Effector memory CD8-positive, alpha-beta T cell (primary cell): ENCODE data around the gene TM4SF1.

Experiments
- ATAC-seq: fragments of 150-1000 bp; cut with Tn5 transposase; replicated peaks from 2 replicates; pipeline ENCODE4 v1.10.0; 2021; ENCODE audit warnings: mild to moderate bottlenecking, moderate library complexity
- DNase-seq, 3 experiments: peaks; one replicate each; pipeline ENCODE4 v3.0.0; 2021
- H3K27ac Mint-ChIP-seq, 2 donors: one replicate each; pipeline ENCODE4 v1.8.0; 2022; ENCODE audit warnings: mild to moderate bottlenecking in 2 of 2, mixed read lengths in 2 of 2, moderate library complexity in 2 of 2
- H3K27me3 Mint-ChIP-seq, 2 donors: one replicate each; pipeline ENCODE4 v1.8.0; 2022; ENCODE audit warnings: mixed read lengths in 2 of 2
- H3K36me3 Mint-ChIP-seq: one replicate; pipeline ENCODE4 v1.8.0; 2022; ENCODE audit warnings: mild to moderate bottlenecking, moderate library complexity, mixed read lengths; ENCODE audit not compliant: insufficient read depth
- H3K4me1 Mint-ChIP-seq, 2 donors: one replicate each; pipeline ENCODE4 v1.8.0; 2022; ENCODE audit warnings: low read depth in 2 of 2, mixed read lengths in 2 of 2
- H3K4me3 Mint-ChIP-seq, 2 donors: one replicate each; pipeline ENCODE4 v1.8.0; 2022; ENCODE audit warnings: mild to moderate bottlenecking in 2 of 2, mixed read lengths in 2 of 2, moderate library complexity in 2 of 2
- H3K9me3 Mint-ChIP-seq, 2 donors: one replicate each; pipeline ENCODE4 v1.8.0; 2022; ENCODE audit warnings: mixed read lengths in 2 of 2

The TM4SF1 gene

GRCh38 chr3:149403443-149403842, 26.0 kb upstream of the TM4SF1 start:
- no peaks in the 10 kb centered on the region for H3K36me3 Mint-ChIP-seq

GRCh38 chr3:149402481-149402880, 25.0 kb upstream of the TM4SF1 start:
- Mint-ChIP-seq H3K27ac (no peak overlapping the region), H3K27me3 (peaks cover 32 to 48% of the 10 kb centered on the region in 2 donors), H3K4me3 (no peak overlapping the region), H3K9me3 (no peaks in the 10 kb centered on the region), H3K36me3 (no peaks in the 10 kb centered on the region), H3K4me1 (no peaks in the 10 kb centered on the region)
- DNase-seq: no peak
- no peak for ATAC-seq

More at GRCh38 chr3:149403443-149403842, 26.0 kb upstream of the TM4SF1 start:
- ATAC-seq: no peak
- Mint-ChIP-seq H3K4me1 (no peaks in the 10 kb centered on the region), H3K9me3 (no peaks in the 10 kb centered on the region), H3K27me3 (peaks cover 32 to 48% of the 10 kb centered on the region in 2 donors), H3K4me3 (no peak overlapping the region), H3K27ac (no peak overlapping the region)
- no peak for DNase-seq

GRCh38 chr3:149401926-149402310, 24.5 kb upstream of the TM4SF1 start:
- H3K27me3 Mint-ChIP-seq: peaks cover 32 to 48% of the 10 kb centered on the region in 2 donors
- no peak for ATAC-seq
- no peak for DNase-seq
- H3K27ac Mint-ChIP-seq: no peak overlapping the region
- H3K36me3 Mint-ChIP-seq: no peaks in the 10 kb centered on the region
- H3K9me3 Mint-ChIP-seq: no peaks in the 10 kb centered on the region
- H3K4me3 Mint-ChIP-seq: no peak overlapping the region
- H3K4me1 Mint-ChIP-seq: no peaks in the 10 kb centered on the region

DNA sequence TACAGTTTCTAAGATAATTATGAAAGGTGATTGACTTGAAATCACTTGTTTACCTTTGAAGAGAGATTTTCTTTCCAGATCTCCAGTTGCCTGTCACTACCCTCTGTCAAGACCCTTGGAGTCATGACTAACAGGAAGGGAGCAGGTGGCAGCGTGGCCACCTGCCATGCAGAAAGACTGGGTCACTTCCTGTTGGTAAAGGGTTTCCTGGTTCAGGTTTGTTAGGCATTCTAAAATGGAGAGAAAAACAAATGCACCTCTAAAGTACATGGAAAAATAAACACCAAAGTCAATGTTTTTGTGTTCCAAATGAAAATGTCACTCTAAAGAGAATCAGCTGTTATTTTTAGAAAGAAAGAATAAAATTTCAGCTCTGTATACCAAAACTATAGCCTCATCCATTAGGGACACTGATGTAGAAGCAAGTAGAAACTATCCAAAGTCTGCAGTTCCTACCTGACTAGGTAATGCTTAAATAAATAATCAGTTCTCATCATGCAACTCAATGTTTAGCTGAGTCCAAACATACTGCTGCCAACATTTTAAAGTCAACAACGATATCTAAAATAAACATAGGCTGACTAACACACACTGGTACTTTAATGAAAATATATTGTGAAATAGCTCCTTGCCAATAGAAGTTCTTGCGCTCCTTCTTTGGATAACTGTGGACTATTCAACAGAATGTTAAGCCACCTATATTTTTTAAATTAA, 23.9 kb upstream of the TM4SF1 start:
- no peak overlapping the region for H3K4me3 Mint-ChIP-seq
- ATAC-seq: no peak

GRCh38 chr3:149400645-149401044, 23.2 kb upstream of the TM4SF1 start:
- Mint-ChIP-seq H3K9me3 (no peaks in the 10 kb centered on the region), H3K36me3 (no peaks in the 10 kb centered on the region), H3K27me3 (peaks cover 44 to 48% of the 10 kb centered on the region in 2 donors), H3K4me3 (no peak overlapping the region), H3K27ac (no peak overlapping the region), H3K4me1 (no peaks in the 10 kb centered on the region)
- no peak for DNase-seq
- no peak for ATAC-seq

More for the DNA sequence above, 23.9 kb upstream of the TM4SF1 start:
- no peaks in the 10 kb centered on the region for H3K9me3 Mint-ChIP-seq
- no peaks in the 10 kb centered on the region for H3K36me3 Mint-ChIP-seq
- H3K27ac Mint-ChIP-seq: no peak overlapping the region
- H3K27me3 Mint-ChIP-seq: peaks cover 38 to 48% of the 10 kb centered on the region in 2 donors
- DNase-seq: no peak
- no peaks in the 10 kb centered on the region for H3K4me1 Mint-ChIP-seq

GRCh38 chr3:149398296-149398695, 20.8 kb upstream of the TM4SF1 start:
- no peak overlapping the region for H3K27ac Mint-ChIP-seq
- H3K9me3 Mint-ChIP-seq: no peaks in the 10 kb centered on the region
- H3K4me1 Mint-ChIP-seq: no peaks in the 10 kb centered on the region

GRCh38 chr3:149397528-149397927, 20.1 kb upstream of the TM4SF1 start:
- Mint-ChIP-seq H3K36me3 (no peaks in the 10 kb centered on the region), H3K27me3 (peaks cover 23 to 28% of the 10 kb centered on the region in 2 donors), H3K4me3 (no peak overlapping the region), H3K27ac (no peak overlapping the region), H3K4me1 (no peaks in the 10 kb centered on the region), H3K9me3 (no peaks in the 10 kb centered on the region)
- DNase-seq (no peak), ATAC-seq (no peak)

More at GRCh38 chr3:149398296-149398695, 20.8 kb upstream of the TM4SF1 start:
- no peak for ATAC-seq
- DNase-seq: no peak
- H3K36me3 Mint-ChIP-seq: no peaks in the 10 kb centered on the region
- peaks cover 29 to 30% of the 10 kb centered on the region in 2 donors for H3K27me3 Mint-ChIP-seq
- H3K4me3 Mint-ChIP-seq: no peak overlapping the region

DNA sequence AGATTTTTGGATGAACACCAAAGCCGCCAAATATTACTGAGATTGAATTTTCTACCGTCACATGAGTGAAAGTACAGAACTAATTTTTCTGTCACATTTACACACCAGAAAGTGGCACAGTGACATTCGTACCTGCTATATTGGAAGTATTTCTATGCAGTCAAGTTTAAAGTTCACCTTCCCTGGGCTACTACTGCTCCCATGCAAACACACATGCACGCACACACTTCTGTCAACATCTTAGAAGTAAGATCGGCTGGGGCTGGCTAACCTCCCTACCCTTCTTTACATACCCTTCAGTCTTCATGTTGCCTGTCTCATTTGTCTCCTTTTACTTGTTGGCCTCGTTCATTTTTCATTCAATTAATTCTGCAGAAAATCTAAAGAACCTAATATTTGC, 19.0 kb upstream of the TM4SF1 start:
- peaks cover 23 to 31% of the 10 kb centered on the region in 2 donors for H3K27me3 Mint-ChIP-seq
- DNase-seq (no peak), ATAC-seq (no peak)
- no peaks in the 10 kb centered on the region for H3K9me3 Mint-ChIP-seq
- no peaks in the 10 kb centered on the region for H3K4me1 Mint-ChIP-seq
- no peak overlapping the region for H3K4me3 Mint-ChIP-seq
- H3K27ac Mint-ChIP-seq: no peak overlapping the region
- no peaks in the 10 kb centered on the region for H3K36me3 Mint-ChIP-seq

GRCh38 chr3:149395107-149396089, 17.9 kb upstream of the TM4SF1 start:
- no peak overlapping the region for H3K4me3 Mint-ChIP-seq
- no peaks in the 10 kb centered on the region for H3K4me1 Mint-ChIP-seq
- ATAC-seq: no peak
- H3K9me3 Mint-ChIP-seq: no peaks in the 10 kb centered on the region
- no peak for DNase-seq
- no peak overlapping the region for H3K27ac Mint-ChIP-seq
- peaks cover 30 to 39% of the 10 kb centered on the region in 2 donors for H3K27me3 Mint-ChIP-seq
- H3K36me3 Mint-ChIP-seq: no peaks in the 10 kb centered on the region

DNA sequence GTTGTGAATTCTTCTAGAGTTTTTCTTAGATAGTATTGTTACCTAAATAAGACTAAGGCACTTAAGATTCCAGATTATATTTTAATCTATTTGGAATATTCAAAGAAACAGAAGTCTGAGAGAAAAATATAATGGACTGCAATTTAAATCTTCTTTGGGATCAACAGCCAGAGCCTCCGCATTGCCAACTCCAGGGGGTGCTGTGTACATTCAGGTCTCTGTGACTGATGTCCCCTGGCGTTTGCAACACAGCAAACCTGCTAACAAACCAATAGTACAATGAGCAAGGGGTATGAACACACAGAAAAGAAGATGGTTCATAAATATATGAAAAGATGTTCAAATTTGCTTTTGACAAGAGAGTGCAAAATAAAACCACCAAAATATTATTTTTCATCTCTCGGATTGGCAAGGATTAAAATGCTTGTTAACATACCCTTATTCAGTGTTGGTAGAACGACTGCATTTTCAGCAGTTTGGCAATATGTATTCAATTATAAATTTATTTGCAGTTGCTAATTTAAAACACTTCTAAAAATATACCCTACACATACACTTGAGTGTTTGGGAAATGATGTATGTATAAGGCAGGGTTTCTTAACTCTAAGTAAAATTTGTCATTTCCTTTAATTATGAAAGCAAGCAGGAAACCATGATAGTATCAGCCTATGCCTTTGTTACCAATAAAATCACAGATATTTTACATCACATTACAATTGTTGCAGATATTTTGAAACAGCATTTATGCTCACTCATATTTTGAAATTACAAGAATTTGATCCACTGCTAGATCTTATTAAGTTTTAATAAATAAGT, 16.1 kb upstream of the TM4SF1 start:
- Mint-ChIP-seq H3K27me3 (peaks cover 15 to 35% of the 10 kb centered on the region in 2 donors), H3K4me1 (no peaks in the 10 kb centered on the region), H3K4me3 (no peak overlapping the region), H3K36me3 (no peaks in the 10 kb centered on the region), H3K9me3 (no peaks in the 10 kb centered on the region), H3K27ac (no peak overlapping the region)
- ATAC-seq (no peak), DNase-seq (no peak)

DNA sequence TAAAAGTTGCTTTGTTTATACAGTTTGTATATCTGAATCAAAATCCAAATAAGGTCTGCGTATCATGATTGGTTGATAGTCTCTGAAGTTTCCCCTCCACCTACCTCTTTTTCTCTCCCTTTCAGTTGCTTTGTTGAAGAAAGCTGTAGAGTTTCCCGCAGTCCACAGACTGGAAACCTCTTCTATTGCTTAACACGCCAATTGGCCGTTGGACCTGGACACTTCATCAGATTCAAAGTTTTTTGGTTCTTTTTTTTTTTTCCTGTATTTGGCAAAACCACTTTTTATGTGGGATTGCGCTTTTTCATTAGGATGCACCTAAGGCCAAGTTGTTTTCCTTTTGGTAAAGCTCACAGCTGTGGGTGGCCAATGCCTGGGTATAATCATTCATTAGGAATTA, 14.5 kb upstream of the TM4SF1 start:
- Mint-ChIP-seq H3K4me3 (no peak overlapping the region), H3K36me3 (no peaks in the 10 kb centered on the region), H3K27ac (no peak overlapping the region), H3K27me3 (peaks cover 15 to 46% of the 10 kb centered on the region in 2 donors), H3K4me1 (no peaks in the 10 kb centered on the region), H3K9me3 (no peaks in the 10 kb centered on the region)
- DNase-seq (no peak), ATAC-seq (no peak)

DNA sequence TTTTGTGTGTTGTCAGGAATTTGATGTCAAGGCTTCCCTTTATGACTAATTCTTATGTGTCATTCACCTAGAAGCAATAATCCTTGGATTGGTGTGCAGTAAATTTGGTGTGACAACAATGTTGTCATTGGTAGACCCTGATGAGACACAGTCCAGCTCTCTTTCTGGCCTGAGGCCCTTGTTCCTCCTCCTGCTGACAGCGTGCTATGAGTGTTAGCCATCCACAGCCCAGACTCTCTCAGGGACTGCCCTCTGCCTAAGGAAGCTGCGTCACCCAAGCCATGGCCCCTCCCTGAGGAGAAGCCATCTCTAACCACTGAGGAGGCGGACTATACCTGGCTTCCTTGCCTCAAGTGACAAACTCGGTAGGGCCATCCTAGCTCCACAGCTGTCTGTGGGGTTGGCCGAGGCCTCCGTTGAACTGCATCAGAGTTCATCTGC, 13.3 kb upstream of the TM4SF1 start:
- H3K9me3 Mint-ChIP-seq: no peaks in the 10 kb centered on the region
- no peaks in the 10 kb centered on the region for H3K36me3 Mint-ChIP-seq
- DNase-seq (no peak), ATAC-seq (no peak)
- H3K27me3 Mint-ChIP-seq: peaks cover 15 to 34% of the 10 kb centered on the region in 2 donors
- H3K27ac Mint-ChIP-seq: no peak overlapping the region
- H3K4me1 Mint-ChIP-seq: no peaks in the 10 kb centered on the region
- H3K4me3 Mint-ChIP-seq: no peak overlapping the region

- Mint-ChIP-seq H3K4me1 (no peaks in the 10 kb centered on the region), H3K27me3 (peaks cover 15 to 33% of the 10 kb centered on the region in 2 donors), H3K36me3 (no peaks in the 10 kb centered on the region), H3K27ac (no peak overlapping the region), H3K4me3 (no peak overlapping the region), H3K9me3 (no peaks in the 10 kb centered on the region)
- no peak for ATAC-seq
- no peak for DNase-seq
Measured at GRCh38 chr3:149390294-149390693, 12.8 kb upstream of the TM4SF1 start.
